Measurements from ENCODE around the gene EIF4ENIF1. TPM values are rescaled to one million over a fixed set of nuclear protein-coding genes. Genes with fewer than 3 reads are reported as not detected.

The EIF4ENIF1 gene
- total and polyA plus RNA-seq, 9 of the 15 experiments (the other 6 are each of a cell fraction or from before 2014, with no cell fraction given) = 2.5 to 24.9 (median 15.8) TPM

- in situ Hi-C loops (cut with MboI) = no loop called here
- no TSS peak for BruUV-seq (replicated peaks)
- intact Hi-C loops (cut with micrococcal nuclease) = no loop called here
- no peak for TF ChIP-seq POLR3G (IDR thresholded peaks at IDR 0.05; ENCODE audit: extremely low read depth, insufficient read length, insufficient replicate concordance)
- TF ChIP-seq CCNT2 (IDR thresholded peaks at IDR 0.05; ENCODE audit: borderline replicate concordance, extremely low read depth, insufficient read length, low read depth, low read length) = no peak
- TF ChIP-seq HDAC3 (IDR thresholded peaks at IDR 0.05; ENCODE audit: borderline replicate concordance, partially characterized antibody) = no peak
- no peak for TF ChIP-seq ETV5 (CRISPR knock-in tag; IDR thresholded peaks at IDR 0.05; ENCODE audit: low read depth)
- no peak for TF ChIP-seq FOXM1 (IDR thresholded peaks at IDR 0.05; ENCODE audit: low read depth)
- TF ChIP-seq FOXM1 (CRISPR knock-in tag; IDR thresholded peaks at IDR 0.05; ENCODE audit: low read depth) = no peak
- no peak for TF ChIP-seq IRF9 (tag; IDR thresholded peaks at IDR 0.05)
- TF ChIP-seq PURB (CRISPR knock-in tag; IDR thresholded peaks at IDR 0.05; ENCODE audit: low read depth) = no peak
- TF ChIP-seq RNF219 (CRISPR knock-in tag; IDR thresholded peaks at IDR 0.05) = no peak
- TF ChIP-seq LCOR (CRISPR knock-in tag; IDR thresholded peaks at IDR 0.05) = no peak
- no peak for TF ChIP-seq SIX5 (IDR thresholded peaks at IDR 0.05; ENCODE audit: borderline replicate concordance in 1 of 2, insufficient read depth in 1 of 2, low read depth in 1 of 2, low read length in 2 of 2)
- no peak for TF ChIP-seq ZNF766 (CRISPR knock-in tag; conservative IDR thresholded peaks at IDR 0.05)
- TF ChIP-seq NR1H2 (CRISPR knock-in tag; IDR thresholded peaks at IDR 0.05) = no peak
- no peak for TF ChIP-seq ZHX1 (conservative IDR thresholded peaks at IDR 0.05; ENCODE audit: low read length)
- no peak for TF ChIP-seq ZNF436 (CRISPR knock-in tag; IDR thresholded peaks at IDR 0.05)
- no peak for TF ChIP-seq SNIP1 (IDR thresholded peaks at IDR 0.05; ENCODE audit: low read depth)
- no peak for TF ChIP-seq KDM2B (CRISPR knock-in tag; IDR thresholded peaks at IDR 0.05)
Measured at GRCh38 chr22:31436132-31436531, 53.5 kb downstream of the EIF4ENIF1 start.

More at GRCh38 chr22:31436132-31436531, 53.5 kb downstream of the EIF4ENIF1 start:
- no peak for ATAC-seq
- Histone ChIP-seq H3K4me1 (replicated peaks in 1 of 2; ENCODE audit: control insufficient read depth in 2 of 2, insufficient read depth in 2 of 2, low read length in 2 of 2) (peaks cover 0 to 3% of the 10 kb centered on the region in 2 experiments; a peak in 1 of 5 replicates), H4K20me1 (replicated peaks; ENCODE audit: control insufficient read depth, insufficient read depth, low read length) (no peaks in the 10 kb centered on the region), H3K4me2 (ENCODE audit: insufficient read depth, low read length) (no peak overlapping the region), H3K36me3 (ENCODE audit: control insufficient read depth, insufficient read depth, low read length) (peaks cover 86% of the 10 kb centered on the region), H3K27me3 (ENCODE audit: control insufficient read depth in 2 of 2, insufficient read depth in 2 of 2, low read length in 2 of 2) (no peaks in the 10 kb centered on the region), H3K9me1 (ENCODE audit: control insufficient read depth, insufficient read depth, low read length) (no peaks in the 10 kb centered on the region), H3K27ac (ENCODE audit: extremely low read depth, low read depth, low read length) (no peak overlapping the region), H3K9ac (ENCODE audit: insufficient read depth in 1 of 2, low read depth in 2 of 2, low read length in 2 of 2) (no peak overlapping the region), H2AFZ (ENCODE audit: low read depth, low read length) (no peak overlapping the region), H3K4me3 (no peak overlapping the region), H3K9me3 (replicated peaks; ENCODE audit: control insufficient read depth, insufficient read depth, low read depth, low read length) (no peaks in the 10 kb centered on the region), H3K79me2 (ENCODE audit: control insufficient read depth, insufficient read depth, low read length) (no peaks in the 10 kb centered on the region)
- FAIRE-seq = no peak
- no peak for DNase-seq (ENCODE audit: extremely low read depth in 1 of 4, low spot score in 3 of 4)
- POLR2A ChIA-PET = interaction anchor here (1.0 to 1.1 kb wide), 2 partner anchors 18 to 27 kb away, joined by 3 to 4 read pairs; no protein-coding TSS in a partner anchor
- 100% methylated on average over 3 of the region's 3 CpGs for WGBS (ENCODE audit: insufficient coverage, low coverage, missing lambda C conversion rate)
- CTCF ChIA-PET (ENCODE audit: low intra/inter-chr PET ratio) = no interaction called here
